Measurements from ENCODE around the gene NDUFB6. TPM values are rescaled to one million over a fixed set of nuclear protein-coding genes. Genes with fewer than 3 reads are reported as not detected.

Gene NDUFB6
- total and polyA plus RNA-seq, 2 experiments from 2014 or later, result 73.7 to 122 TPM

DNA sequence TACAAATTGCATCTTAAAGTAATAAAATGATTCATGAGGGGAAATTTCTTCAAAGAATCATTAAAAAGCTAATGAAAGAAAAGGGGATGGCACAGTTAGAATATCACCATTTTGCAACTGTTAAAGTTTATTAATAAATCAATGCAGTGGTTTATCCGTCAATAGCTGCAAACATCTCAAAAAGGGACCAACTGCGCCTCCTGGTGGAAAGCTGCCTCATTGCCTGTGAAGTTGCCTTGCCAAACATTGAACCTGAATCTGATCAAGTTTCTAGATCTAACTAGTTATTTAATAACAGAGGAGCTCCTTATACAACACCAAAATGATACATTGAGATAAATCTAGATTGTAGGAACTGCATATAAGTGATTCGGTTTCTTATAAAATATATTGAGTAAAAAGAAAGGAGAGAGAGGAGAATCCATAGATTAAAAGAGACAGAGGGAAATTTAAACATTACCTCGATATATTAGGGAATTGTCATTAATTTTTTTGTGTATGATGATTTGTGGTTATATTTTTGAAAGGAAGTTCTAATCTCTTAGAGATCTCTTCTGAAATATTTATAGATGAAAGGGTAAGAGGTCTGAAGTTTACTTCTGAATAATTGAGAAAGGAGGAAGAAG, 6.9 kb upstream of the NDUFB6 start:
- H3K9me3 ChIP-seq (ENCODE audit: low read depth), result no peaks in the 10 kb centered on the region
- TF ChIP-seq, protein P1, sequence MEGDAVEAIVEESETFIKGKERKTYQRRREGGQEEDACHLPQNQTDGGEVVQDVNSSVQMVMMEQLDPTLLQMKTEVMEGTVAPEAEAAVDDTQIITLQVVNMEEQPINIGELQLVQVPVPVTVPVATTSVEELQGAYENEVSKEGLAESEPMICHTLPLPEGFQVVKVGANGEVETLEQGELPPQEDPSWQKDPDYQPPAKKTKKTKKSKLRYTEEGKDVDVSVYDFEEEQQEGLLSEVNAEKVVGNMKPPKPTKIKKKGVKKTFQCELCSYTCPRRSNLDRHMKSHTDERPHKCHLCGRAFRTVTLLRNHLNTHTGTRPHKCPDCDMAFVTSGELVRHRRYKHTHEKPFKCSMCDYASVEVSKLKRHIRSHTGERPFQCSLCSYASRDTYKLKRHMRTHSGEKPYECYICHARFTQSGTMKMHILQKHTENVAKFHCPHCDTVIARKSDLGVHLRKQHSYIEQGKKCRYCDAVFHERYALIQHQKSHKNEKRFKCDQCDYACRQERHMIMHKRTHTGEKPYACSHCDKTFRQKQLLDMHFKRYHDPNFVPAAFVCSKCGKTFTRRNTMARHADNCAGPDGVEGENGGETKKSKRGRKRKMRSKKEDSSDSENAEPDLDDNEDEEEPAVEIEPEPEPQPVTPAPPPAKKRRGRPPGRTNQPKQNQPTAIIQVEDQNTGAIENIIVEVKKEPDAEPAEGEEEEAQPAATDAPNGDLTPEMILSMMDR (IDR thresholded peaks at IDR 0.05; ENCODE audit: poor library complexity), result peak; percentile 89
- no peak for TF ChIP-seq EZH2phosphoT487 (IDR thresholded peaks at IDR 0.05; ENCODE audit: low read depth, severe bottlenecking, unreplicated experiment)
- no peak overlapping the region for H3K4me3 ChIP-seq
- no peaks in the 10 kb centered on the region for H4K20me1 ChIP-seq (ENCODE audit: insufficient read depth, poor library complexity, severe bottlenecking)
- no peak overlapping the region for H2AFZ ChIP-seq
- no peak overlapping the region for H3K27ac ChIP-seq
- H3K27me3 ChIP-seq, result no peaks in the 10 kb centered on the region
- no peaks in the 10 kb centered on the region for H3K79me2 ChIP-seq
- peak; percentile 73 for DNase-seq (ENCODE audit: low spot score)
- no peaks in the 10 kb centered on the region for H3K4me1 ChIP-seq (ENCODE audit: insufficient read depth)
- no peaks in the 10 kb centered on the region for H3K36me3 ChIP-seq (replicated peaks; ENCODE audit: insufficient read depth, low read depth)
- H3K9me2 ChIP-seq (replicated peaks; ENCODE audit: insufficient read depth), result no peaks in the 10 kb centered on the region
- H3K4me2 ChIP-seq, result no peak overlapping the region
- WGBS (ENCODE audit: low lambda C conversion rate, missing lambda C conversion rate), result 22% methylated on average over 4 of the region's 4 CpGs

DNA sequence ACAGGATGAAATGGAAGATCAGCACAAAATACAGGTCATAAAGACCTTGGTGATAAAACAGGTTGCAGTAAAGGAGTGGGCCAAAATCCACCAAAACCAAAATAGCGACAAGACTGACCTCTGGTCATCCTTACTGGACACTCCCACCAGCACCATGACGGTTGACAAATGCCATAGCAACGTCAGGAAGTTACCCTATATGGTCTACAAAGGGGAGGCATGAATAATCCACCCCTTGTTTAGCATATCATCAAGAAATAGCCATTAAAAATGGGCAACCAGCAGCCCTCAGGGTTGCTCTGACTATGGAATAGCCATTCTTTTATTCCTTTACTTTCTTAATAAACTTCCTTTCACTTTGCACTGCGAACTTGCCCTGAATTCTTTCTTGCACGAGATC, 6.0 kb upstream of the NDUFB6 start:
- no peak for DNase-seq (ENCODE audit: low spot score)
- Histone ChIP-seq H2AFZ (no peak overlapping the region), H4K20me1 (ENCODE audit: insufficient read depth, poor library complexity, severe bottlenecking) (no peaks in the 10 kb centered on the region), H3K27me3 (no peaks in the 10 kb centered on the region), H3K4me3 (no peak overlapping the region), H3K9me2 (replicated peaks; ENCODE audit: insufficient read depth) (no peaks in the 10 kb centered on the region), H3K36me3 (replicated peaks; ENCODE audit: insufficient read depth, low read depth) (no peaks in the 10 kb centered on the region), H3K4me2 (no peak overlapping the region), H3K27ac (no peak overlapping the region), H3K4me1 (ENCODE audit: insufficient read depth) (no peaks in the 10 kb centered on the region), H3K9me3 (ENCODE audit: low read depth) (no peaks in the 10 kb centered on the region), H3K79me2 (no peaks in the 10 kb centered on the region)
- TF ChIP-seq, protein P1 (IDR thresholded peaks at IDR 0.05; ENCODE audit: poor library complexity), result no peak
- TF ChIP-seq EZH2phosphoT487 (IDR thresholded peaks at IDR 0.05; ENCODE audit: low read depth, severe bottlenecking, unreplicated experiment) (no peak), EZH2 (IDR thresholded peaks at IDR 0.05; ENCODE audit: borderline replicate concordance) (no peak)
- 81% methylated on average over 5 of the region's 5 CpGs for WGBS (ENCODE audit: low lambda C conversion rate, missing lambda C conversion rate)

DNA sequence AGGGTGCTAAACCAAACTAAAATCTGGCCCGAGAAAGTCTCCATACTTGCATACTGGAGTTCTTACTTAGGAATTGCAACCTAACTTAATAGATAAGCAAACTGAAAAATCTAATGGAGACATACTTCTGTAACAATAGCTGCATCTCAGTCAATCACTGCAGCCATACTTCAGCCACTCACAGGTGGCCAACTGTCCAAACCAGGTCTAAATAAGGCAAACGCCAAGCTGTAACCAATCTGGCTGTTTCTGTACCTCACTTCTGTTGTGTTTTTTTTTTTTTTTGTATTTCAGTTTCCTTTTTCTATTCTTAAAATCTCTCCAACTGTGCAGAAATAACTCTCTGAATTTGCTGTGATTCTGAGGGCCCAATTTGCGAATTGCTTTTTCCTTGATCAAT, 4.4 kb upstream of the NDUFB6 start:
- TF ChIP-seq, protein P1 (IDR thresholded peaks at IDR 0.05; ENCODE audit: poor library complexity), result no peak
- no peak for TF ChIP-seq EZH2phosphoT487 (IDR thresholded peaks at IDR 0.05; ENCODE audit: low read depth, severe bottlenecking, unreplicated experiment)
- no peak for TF ChIP-seq EZH2 (IDR thresholded peaks at IDR 0.05; ENCODE audit: borderline replicate concordance)
- no peak overlapping the region for H2AFZ ChIP-seq
- no peak overlapping the region for H3K4me2 ChIP-seq
- no peak for DNase-seq (ENCODE audit: low spot score)
- no peaks in the 10 kb centered on the region for H3K79me2 ChIP-seq
- H3K9me2 ChIP-seq (replicated peaks; ENCODE audit: insufficient read depth), result no peaks in the 10 kb centered on the region
- H3K27ac ChIP-seq, result no peak overlapping the region
- peaks cover 5% of the 10 kb centered on the region for H3K4me1 ChIP-seq (ENCODE audit: insufficient read depth)
- H3K4me3 ChIP-seq, result no peak overlapping the region
- no peaks in the 10 kb centered on the region for H4K20me1 ChIP-seq (ENCODE audit: insufficient read depth, poor library complexity, severe bottlenecking)
- no peaks in the 10 kb centered on the region for H3K9me3 ChIP-seq (ENCODE audit: low read depth)
- 87% methylated on average over 3 of the region's 3 CpGs for WGBS (ENCODE audit: low lambda C conversion rate, missing lambda C conversion rate)
- H3K27me3 ChIP-seq, result no peaks in the 10 kb centered on the region
- H3K36me3 ChIP-seq (replicated peaks; ENCODE audit: insufficient read depth, low read depth), result no peaks in the 10 kb centered on the region

Measured in hepatocyte (in vitro differentiated cells).